Measurements from ENCODE around the gene ADK.

GRCh38 chr10:74488907-74489306 lies 337.9 kb downstream of the ADK start:
- TF ChIP-seq CTCF (IDR thresholded peaks at IDR 0.05) (no peak), POLR2A (IDR thresholded peaks at IDR 0.05) (no peak)

All from lower leg skin (tissue), 3 donors.